ENCODE results near the gene LHFPL6. TPM values are rescaled to one million over a fixed set of nuclear protein-coding genes. Genes with fewer than 3 reads are reported as not detected.

Gene LHFPL6
- polyA plus RNA-seq, 3 donors: 0.14 to 0.59 (median 0.46) TPM

GRCh38 chr13:39585219-39585618, 17.8 kb downstream of the LHFPL6 start:
- Histone ChIP-seq H3K9me3 (replicated peaks in 1 of 2; ENCODE audit: control insufficient read depth in 1 of 2, insufficient read depth in 1 of 2, low read length in 2 of 2) (no peaks in the 10 kb centered on the region), H3K4me1 (ENCODE audit: control insufficient read depth in 1 of 2, insufficient read depth in 2 of 2, low read length in 2 of 2) (no peaks in the 10 kb centered on the region), H3K4me3 (replicated peaks in 1 of 3; ENCODE audit: low read depth in 2 of 3, low read length in 3 of 3) (no peak overlapping the region), H2AFZ (ENCODE audit: insufficient read depth, low read depth, low read length, poor library complexity, severe bottlenecking) (no peak overlapping the region), H3K79me2 (ENCODE audit: insufficient read depth, low read length) (no peaks in the 10 kb centered on the region), H4K20me1 (ENCODE audit: insufficient read depth, low read length) (no peaks in the 10 kb centered on the region), H3K27ac (ENCODE audit: low read depth in 1 of 2, low read length in 2 of 2) (no peak overlapping the region), H3K36me3 (replicated peaks in 1 of 2; ENCODE audit: control insufficient read depth in 1 of 2, insufficient read depth in 2 of 2, low read length in 2 of 2) (no peaks in the 10 kb centered on the region), H3K9ac (ENCODE audit: insufficient read depth, low read length, poor library complexity, severe bottlenecking) (no peak overlapping the region), H3K27me3 (ENCODE audit: control insufficient read depth in 2 of 2, insufficient read depth in 2 of 2, low read length in 2 of 2) (no peaks in the 10 kb centered on the region), H3K4me2 (replicated peaks; ENCODE audit: extremely low read depth, low read length, poor library complexity, severe bottlenecking) (no peak overlapping the region)
- WGBS (ENCODE audit: insufficient coverage): 100% methylated on average over 1 of the region's 3 CpGs
- no peaks in the 10 kb centered on the region for H3K4me1 Mint-ChIP-seq
- TF ChIP-seq, protein P1, sequence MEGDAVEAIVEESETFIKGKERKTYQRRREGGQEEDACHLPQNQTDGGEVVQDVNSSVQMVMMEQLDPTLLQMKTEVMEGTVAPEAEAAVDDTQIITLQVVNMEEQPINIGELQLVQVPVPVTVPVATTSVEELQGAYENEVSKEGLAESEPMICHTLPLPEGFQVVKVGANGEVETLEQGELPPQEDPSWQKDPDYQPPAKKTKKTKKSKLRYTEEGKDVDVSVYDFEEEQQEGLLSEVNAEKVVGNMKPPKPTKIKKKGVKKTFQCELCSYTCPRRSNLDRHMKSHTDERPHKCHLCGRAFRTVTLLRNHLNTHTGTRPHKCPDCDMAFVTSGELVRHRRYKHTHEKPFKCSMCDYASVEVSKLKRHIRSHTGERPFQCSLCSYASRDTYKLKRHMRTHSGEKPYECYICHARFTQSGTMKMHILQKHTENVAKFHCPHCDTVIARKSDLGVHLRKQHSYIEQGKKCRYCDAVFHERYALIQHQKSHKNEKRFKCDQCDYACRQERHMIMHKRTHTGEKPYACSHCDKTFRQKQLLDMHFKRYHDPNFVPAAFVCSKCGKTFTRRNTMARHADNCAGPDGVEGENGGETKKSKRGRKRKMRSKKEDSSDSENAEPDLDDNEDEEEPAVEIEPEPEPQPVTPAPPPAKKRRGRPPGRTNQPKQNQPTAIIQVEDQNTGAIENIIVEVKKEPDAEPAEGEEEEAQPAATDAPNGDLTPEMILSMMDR (IDR thresholded peaks at IDR 0.05): no peak
- no peak overlapping the region for H3K27ac Mint-ChIP-seq
- peaks cover 0 to 2% (median 0%) of the 10 kb centered on the region in 7 donors for H3K9me3 Mint-ChIP-seq
- no peaks in the 10 kb centered on the region for H3K27me3 Mint-ChIP-seq (ENCODE audit: low read depth in 3 of 3)
- H3K36me3 Mint-ChIP-seq: no peaks in the 10 kb centered on the region
- intact Hi-C loops (cut with micrococcal nuclease): no loop called here
- no peak overlapping the region for H3K4me3 Mint-ChIP-seq
- no peak for DNase-seq

DNA sequence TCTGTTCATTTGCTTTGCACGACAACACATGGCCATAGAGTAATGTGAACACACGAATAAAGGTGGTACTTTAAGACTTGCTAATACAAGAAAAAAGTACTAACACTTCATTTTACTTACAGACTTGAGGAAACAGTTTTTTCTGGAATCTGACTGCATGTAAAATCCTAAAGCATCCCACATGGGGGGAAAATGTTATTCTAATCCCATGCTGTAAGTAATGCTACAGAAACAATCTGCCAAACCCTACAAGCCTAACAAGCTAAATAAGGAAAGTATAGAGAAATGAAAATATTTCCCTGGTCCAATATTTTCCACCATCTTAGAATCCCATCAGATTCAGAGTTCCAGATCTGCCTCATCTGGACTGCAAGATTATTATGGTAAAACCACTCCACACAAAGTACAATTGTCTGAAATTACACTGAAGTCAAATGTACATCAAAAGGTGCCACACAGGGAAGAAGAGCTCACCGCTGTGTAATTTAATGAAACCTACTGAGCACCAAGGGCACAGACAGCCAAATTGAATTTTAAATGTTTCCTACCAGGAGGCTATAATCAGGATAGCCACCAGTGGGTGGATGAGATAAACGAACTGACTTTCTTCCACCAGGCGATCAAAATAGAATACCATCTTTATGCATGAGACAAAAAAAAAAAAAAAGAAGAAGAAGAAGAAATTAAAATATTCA, 22.0 kb downstream of the LHFPL6 start:
- TF ChIP-seq, protein P1 (IDR thresholded peaks at IDR 0.05): no peak
- Histone ChIP-seq H3K4me3 (replicated peaks in 1 of 3; ENCODE audit: low read depth in 2 of 3, low read length in 3 of 3) (no peak overlapping the region), H3K4me2 (replicated peaks; ENCODE audit: extremely low read depth, low read length, poor library complexity, severe bottlenecking) (no peak overlapping the region), H4K20me1 (ENCODE audit: insufficient read depth, low read length) (no peaks in the 10 kb centered on the region), H2AFZ (ENCODE audit: insufficient read depth, low read depth, low read length, poor library complexity, severe bottlenecking) (no peak overlapping the region), H3K79me2 (ENCODE audit: insufficient read depth, low read length) (no peaks in the 10 kb centered on the region), H3K4me1 (ENCODE audit: control insufficient read depth in 1 of 2, insufficient read depth in 2 of 2, low read length in 2 of 2) (no peaks in the 10 kb centered on the region), H3K27ac (ENCODE audit: low read depth in 1 of 2, low read length in 2 of 2) (no peak overlapping the region), H3K9me3 (replicated peaks in 1 of 2; ENCODE audit: control insufficient read depth in 1 of 2, insufficient read depth in 1 of 2, low read length in 2 of 2) (no peaks in the 10 kb centered on the region), H3K9ac (ENCODE audit: insufficient read depth, low read length, poor library complexity, severe bottlenecking) (no peak overlapping the region), H3K36me3 (replicated peaks in 1 of 2; ENCODE audit: control insufficient read depth in 1 of 2, insufficient read depth in 2 of 2, low read length in 2 of 2) (no peaks in the 10 kb centered on the region), H3K27me3 (ENCODE audit: control insufficient read depth in 2 of 2, insufficient read depth in 2 of 2, low read length in 2 of 2) (no peaks in the 10 kb centered on the region)
- H3K4me3 Mint-ChIP-seq: no peak overlapping the region
- no peaks in the 10 kb centered on the region for H3K4me1 Mint-ChIP-seq
- H3K9me3 Mint-ChIP-seq: peaks cover 0 to 2% (median 0%) of the 10 kb centered on the region in 7 donors
- no peak overlapping the region for H3K27ac Mint-ChIP-seq
- no peaks in the 10 kb centered on the region for H3K27me3 Mint-ChIP-seq (ENCODE audit: low read depth in 3 of 3)
- intact Hi-C loops (cut with micrococcal nuclease): no loop called here
- no peak for DNase-seq
- no peaks in the 10 kb centered on the region for H3K36me3 Mint-ChIP-seq
- 100% methylated on average over 1 of the region's 5 CpGs for WGBS (ENCODE audit: insufficient coverage)

Data from CD14-positive monocyte (primary cell).